ENCODE results near the gene CCDC149. TPM values are rescaled to one million over a fixed set of nuclear protein-coding genes. Genes with fewer than 3 reads are reported as not detected.

Gene CCDC149
- total RNA-seq, 1 experiment from 2014 or later: 7.9 TPM

- TF ChIP-seq EZH2 (IDR thresholded peaks at IDR 0.05; ENCODE audit: low read length, unreplicated experiment) (no peak), EZH2phosphoT487 (IDR thresholded peaks at IDR 0.05; ENCODE audit: borderline replicate concordance, low read length) (no peak), CTCF (conservative IDR thresholded peaks at IDR 0.05; ENCODE audit: low read depth, low read length) (no peak)
- H2AFZ ChIP-seq (ENCODE audit: low read length): no peak overlapping the region
- H3K36me3 ChIP-seq (ENCODE audit: low read depth, low read length): no peaks in the 10 kb centered on the region
- no peaks in the 10 kb centered on the region for H3K9me3 ChIP-seq (ENCODE audit: low read length)
- no peak for DNase-seq
- no peak overlapping the region for H3K4me2 ChIP-seq (ENCODE audit: low read length)
- H3K9me2 ChIP-seq (replicated peaks; ENCODE audit: low read length): no peaks in the 10 kb centered on the region
- intact Hi-C loops (cut with micrococcal nuclease): no loop called here
- no peaks in the 10 kb centered on the region for H3F3A ChIP-seq (ENCODE audit: low read length, unreplicated experiment)
- H3K27me3 ChIP-seq (ENCODE audit: low read length): no peaks in the 10 kb centered on the region
- no peaks in the 10 kb centered on the region for H3K4me1 ChIP-seq (ENCODE audit: insufficient read depth, low read length)
- H3K4me3 ChIP-seq (ENCODE audit: low read length): no peak overlapping the region
- H3K9ac ChIP-seq (ENCODE audit: low read length): no peak overlapping the region
- ATAC-seq: no peak
- BruUV-seq (replicated peaks): no TSS peak
- H4K20me1 ChIP-seq (ENCODE audit: low read length): no peaks in the 10 kb centered on the region
- no peaks in the 10 kb centered on the region for H3K79me2 ChIP-seq (ENCODE audit: low read length)
- POLR2A ChIA-PET (ENCODE audit: unreplicated experiment): no interaction called here
- H3K27ac ChIP-seq (ENCODE audit: low read length): no peak overlapping the region
- CTCF ChIA-PET: no interaction called here
These were observed 36.4 kb downstream of the CCDC149 start for GRCh38 chr4:24876431-24876830.

GRCh38 chr4:24872720-24873119 is 40.1 kb downstream of the CCDC149 start:
- Histone ChIP-seq H3K9me3 (ENCODE audit: low read length) (no peaks in the 10 kb centered on the region), H2AFZ (ENCODE audit: low read length) (no peak overlapping the region), H3K9me2 (replicated peaks; ENCODE audit: low read length) (no peaks in the 10 kb centered on the region), H3K27ac (ENCODE audit: low read length) (no peak overlapping the region), H3K9ac (ENCODE audit: low read length) (no peak overlapping the region), H3K4me3 (ENCODE audit: low read length) (no peak overlapping the region), H3F3A (ENCODE audit: low read length, unreplicated experiment) (no peaks in the 10 kb centered on the region), H3K36me3 (ENCODE audit: low read depth, low read length) (no peaks in the 10 kb centered on the region), H3K4me1 (ENCODE audit: insufficient read depth, low read length) (no peaks in the 10 kb centered on the region), H3K4me2 (ENCODE audit: low read length) (no peak overlapping the region), H3K79me2 (ENCODE audit: low read length) (no peaks in the 10 kb centered on the region), H3K27me3 (ENCODE audit: low read length) (no peaks in the 10 kb centered on the region), H4K20me1 (ENCODE audit: low read length) (no peaks in the 10 kb centered on the region)
- ATAC-seq (no peak), DNase-seq (no peak)
- CTCF ChIA-PET: no interaction called here
- POLR2A ChIA-PET (ENCODE audit: unreplicated experiment): no interaction called here
- intact Hi-C loops (cut with micrococcal nuclease): no loop called here
- TF ChIP-seq EZH2phosphoT487 (IDR thresholded peaks at IDR 0.05; ENCODE audit: borderline replicate concordance, low read length): no peak
- TF ChIP-seq EZH2 (IDR thresholded peaks at IDR 0.05; ENCODE audit: low read length, unreplicated experiment): no peak
- BruUV-seq (replicated peaks): no TSS peak

- Histone ChIP-seq H3K4me2 (ENCODE audit: low read length) (no peak overlapping the region), H3K9me3 (ENCODE audit: low read length) (no peaks in the 10 kb centered on the region), H3K4me3 (ENCODE audit: low read length) (no peak overlapping the region), H3K4me1 (ENCODE audit: insufficient read depth, low read length) (no peaks in the 10 kb centered on the region), H3K36me3 (ENCODE audit: low read depth, low read length) (no peaks in the 10 kb centered on the region), H3K27me3 (ENCODE audit: low read length) (no peaks in the 10 kb centered on the region), H4K20me1 (ENCODE audit: low read length) (no peaks in the 10 kb centered on the region), H2AFZ (ENCODE audit: low read length) (no peak overlapping the region), H3K79me2 (ENCODE audit: low read length) (no peaks in the 10 kb centered on the region), H3K27ac (ENCODE audit: low read length) (no peak overlapping the region), H3F3A (ENCODE audit: low read length, unreplicated experiment) (no peaks in the 10 kb centered on the region), H3K9me2 (replicated peaks; ENCODE audit: low read length) (no peaks in the 10 kb centered on the region), H3K9ac (ENCODE audit: low read length) (no peak overlapping the region)
- POLR2A ChIA-PET (ENCODE audit: unreplicated experiment): interaction anchor here (0.7 kb wide), 1 partner anchor 306 kb away, joined by 3 read pairs; no protein-coding TSS in a partner anchor
- DNase-seq (no peak), ATAC-seq (no peak)
- no peak for TF ChIP-seq EZH2phosphoT487 (IDR thresholded peaks at IDR 0.05; ENCODE audit: borderline replicate concordance, low read length)
- no peak for TF ChIP-seq CTCF (conservative IDR thresholded peaks at IDR 0.05; ENCODE audit: low read depth, low read length)
- TF ChIP-seq EZH2 (IDR thresholded peaks at IDR 0.05; ENCODE audit: low read length, unreplicated experiment): no peak
- CTCF ChIA-PET: no interaction called here
- intact Hi-C loops (cut with micrococcal nuclease): no loop called here
- no TSS peak for BruUV-seq (replicated peaks)
These were observed 41.6 kb downstream of the CCDC149 start for GRCh38 chr4:24871210-24871609.
